PC-3 (cell line): ENCODE data around the gene TRMU. TPM values are rescaled to one million over a fixed set of nuclear protein-coding genes. Genes with fewer than 3 reads are reported as not detected.

ENCODE experiments used
- ATAC-seq: fragments of 200-7000 bp; cut with Tn5 transposase; 2 replicates; pipeline ENCODE4 v1.9.1; 2020; ENCODE audit warnings: mild to moderate bottlenecking, moderate library complexity
- BruUV-seq: library from RNA; stranded (reverse); fragments of 400-500 nt; replicated peaks from 2 replicates; lab custom pipeline; 2021; lab: Mats Ljungman, UMichigan
- CTCF ChIA-PET: fragments of 300-600 bp; sonication (Branson Sonifier 250); formaldehyde crosslinking; loops from one replicate; lab custom pipeline; 2022; ENCODE audit warnings: antibody characterized with exemption; lab: Charles Lee
- POLR2A ChIA-PET: fragments of 300-600 bp; sonication (Branson Sonifier 250); formaldehyde crosslinking; loops from one replicate; lab custom pipeline; 2022; ENCODE audit warnings: antibody characterized with exemption; ENCODE audit not compliant: unreplicated experiment; lab: Charles Lee
- DNase-seq: peaks from one replicate; pipeline ENCODE4 v3.0.0-alpha.2; 2015
- H2AFZ ChIP-seq: fragments of 300-600 bp; sonication (generic); 2 replicates; pipeline ENCODE4 v1.6.0; 2016; ENCODE audit warnings: antibody characterized with exemption, low read length
- H3F3A ChIP-seq: fragments of 300-600 bp; sonication (generic); one replicate; pipeline ENCODE4 v1.6.0; 2017; ENCODE audit warnings: antibody characterized with exemption, low read length, control low read depth, mild to moderate bottlenecking; ENCODE audit not compliant: unreplicated experiment
- H3K27ac ChIP-seq: fragments of 300-600 bp; sonication (generic); 2 replicates; pipeline ENCODE4 v1.5.1; 2016; ENCODE audit warnings: mild to moderate bottlenecking, low read length
- H3K27me3 ChIP-seq: fragments of 300-600 bp; sonication (generic); 2 replicates; pipeline ENCODE4 v1.6.1; 2016; ENCODE audit warnings: low read length, mixed read lengths
- H3K36me3 ChIP-seq: fragments of 300-600 bp; sonication (generic); 2 replicates; pipeline ENCODE4 v1.6.1; 2016; ENCODE audit warnings: low read depth, mixed run types, low read length, mixed read lengths
- H3K4me1 ChIP-seq: fragments of 300-600 bp; sonication (generic); 2 replicates; pipeline ENCODE4 v1.5.1; 2016; ENCODE audit warnings: low read length; ENCODE audit not compliant: insufficient read depth
- H3K4me2 ChIP-seq: fragments of 300-600 bp; sonication (generic); 2 replicates; pipeline ENCODE4 v1.6.0; 2016; ENCODE audit warnings: low read length
- H3K4me3 ChIP-seq: fragments of 300-600 bp; sonication (generic); 2 replicates; pipeline ENCODE4 v1.5.1; 2016; ENCODE audit warnings: mild to moderate bottlenecking, low read length, mixed read lengths
- H3K79me2 ChIP-seq: fragments of 300-600 bp; sonication (generic); 2 replicates; pipeline ENCODE4 v1.6.1; 2017; ENCODE audit warnings: low read length, mixed read lengths
- H3K9ac ChIP-seq: fragments of 300-600 bp; sonication (generic); 2 replicates; pipeline ENCODE4 v1.6.0; 2016; ENCODE audit warnings: mild to moderate bottlenecking, low read length
- H3K9me2 ChIP-seq: fragments of 300-600 bp; sonication (generic); replicated peaks from 2 replicates; pipeline ENCODE4 v1.6.1; 2016; ENCODE audit warnings: mixed run types, low read length, mixed read lengths
- H3K9me3 ChIP-seq: fragments of 300-600 bp; sonication (generic); 2 replicates; pipeline ENCODE4 v1.6.1; 2016; ENCODE audit warnings: low read length, mixed read lengths
- H4K20me1 ChIP-seq: fragments of 300-600 bp; sonication (generic); 2 replicates; pipeline ENCODE4 v1.6.1; 2016; ENCODE audit warnings: low read length, mixed read lengths
- CTCF ChIP-seq: fragments of 300-600 bp; sonication (generic); conservative IDR thresholded peaks from 2 replicates; pipeline ENCODE4 v1.5.1; 2017; ENCODE audit warnings: antibody characterized with exemption, low read depth, mild to moderate bottlenecking, low read length
- EZH2 ChIP-seq: fragments of 300-600 bp; sonication (generic); IDR thresholded peaks from one replicate; pipeline ENCODE4 v1.6.1; 2017; ENCODE audit warnings: antibody characterized with exemption, mild to moderate bottlenecking, low read length; ENCODE audit not compliant: unreplicated experiment
- EZH2phosphoT487 ChIP-seq: fragments of 300-600 bp; sonication (generic); IDR thresholded peaks from 2 replicates; pipeline ENCODE4 v1.6.1; 2018; ENCODE audit warnings: mild to moderate bottlenecking, antibody characterized with exemption, low read length, borderline replicate concordance
- intact Hi-C: fragments of 100-400 bp; cut with micrococcal nuclease; formaldehyde crosslinking; loops from 2 replicates; pipeline ENCODE4 v1.9.0; 2023
- total RNA-seq: library from RNA; depleted of rRNA; stranded (reverse); fragments of >200 nt; gene quantifications from 2 replicates; pipeline ENCODE4 v1.2.3, GENCODE V29; 2014

Gene TRMU
- total RNA-seq, 1 experiment from 2014 or later: 63.5 TPM

GRCh38 chr22:46351131-46351735 lies 15.7 kb downstream of the TRMU start:
- Histone ChIP-seq H3K9ac (no peak overlapping the region), H3K9me2 (no peaks in the 10 kb centered on the region), H3K4me2 (no peak overlapping the region), H3K4me1 (peaks cover 4% of the 10 kb centered on the region; the same call in 1 of the 2 replicates), H3K27ac (no peak overlapping the region), H3K79me2 (no peaks in the 10 kb centered on the region), H3F3A (no peaks in the 10 kb centered on the region), H4K20me1 (no peaks in the 10 kb centered on the region), H3K4me3 (no peak overlapping the region), H2AFZ (no peak overlapping the region), H3K27me3 (no peaks in the 10 kb centered on the region), H3K9me3 (no peaks in the 10 kb centered on the region), H3K36me3 (peaks cover 26% of the 10 kb centered on the region)
- TF ChIP-seq EZH2phosphoT487 (no peak), EZH2 (no peak), CTCF (no peak)
- CTCF ChIA-PET: no interaction called here
- ATAC-seq (no peak), DNase-seq (no peak)
- POLR2A ChIA-PET: no interaction called here
- no TSS peak for BruUV-seq
- intact Hi-C loops: no loop called here

GRCh38 chr22:46351767-46352166 lies 16.3 kb downstream of the TRMU start:
- Histone ChIP-seq H3K9me2 (no peaks in the 10 kb centered on the region), H3K27ac (no peak overlapping the region), H3F3A (no peaks in the 10 kb centered on the region), H3K9me3 (no peaks in the 10 kb centered on the region), H3K4me2 (no peak overlapping the region), H3K27me3 (no peaks in the 10 kb centered on the region), H3K79me2 (no peaks in the 10 kb centered on the region), H3K9ac (no peak overlapping the region), H3K4me3 (no peak overlapping the region), H4K20me1 (no peaks in the 10 kb centered on the region), H3K4me1 (peaks cover 4% of the 10 kb centered on the region; the same call in 1 of the 2 replicates), H3K36me3 (peaks cover 21% of the 10 kb centered on the region), H2AFZ (no peak overlapping the region)
- intact Hi-C loops: no loop called here
- BruUV-seq: no TSS peak
- POLR2A ChIA-PET: no interaction called here
- ATAC-seq (no peak), DNase-seq (no peak)
- CTCF ChIA-PET: no interaction called here
- TF ChIP-seq EZH2 (no peak), CTCF (no peak), EZH2phosphoT487 (no peak)

GRCh38 chr22:46352276-46352675 lies 16.8 kb downstream of the TRMU start:
- ChIA-PET CTCF (no interaction called here), POLR2A (no interaction called here)
- no peaks in the 10 kb centered on the region for H3F3A ChIP-seq
- H3K36me3 ChIP-seq: peaks cover 19% of the 10 kb centered on the region
- no peak overlapping the region for H3K4me3 ChIP-seq
- H3K9me3 ChIP-seq: no peaks in the 10 kb centered on the region
- H3K4me1 ChIP-seq: peaks cover 4% of the 10 kb centered on the region; the same call in 1 of the 2 replicates
- no peak overlapping the region for H3K4me2 ChIP-seq
- intact Hi-C loops: no loop called here
- H3K27ac ChIP-seq: no peak overlapping the region
- TF ChIP-seq EZH2 (no peak), EZH2phosphoT487 (no peak), CTCF (no peak)
- no peaks in the 10 kb centered on the region for H4K20me1 ChIP-seq
- ATAC-seq (no peak), DNase-seq (no peak)
- H3K79me2 ChIP-seq: no peaks in the 10 kb centered on the region
- no peak overlapping the region for H3K9ac ChIP-seq
- H3K9me2 ChIP-seq: no peaks in the 10 kb centered on the region
- no TSS peak for BruUV-seq
- H3K27me3 ChIP-seq: no peaks in the 10 kb centered on the region
- H2AFZ ChIP-seq: no peak overlapping the region
